Bronchial epithelial cell (primary cell): ENCODE measurements around the gene SCUBE3. TPM values are rescaled to one million over a fixed set of nuclear protein-coding genes. Genes with fewer than 3 reads are reported as not detected.

Source experiments
- DNase-seq: peaks from one replicate; pipeline ENCODE4 v3.0.0-alpha.2; 2010; ENCODE audit warnings: low read depth
- FAIRE-seq: peaks from 2 replicates; lab custom pipeline; 2011; peaks lifted over from hg19 to GRCh38; lab: Jason Lieb, UNC
- H3K27me3 ChIP-seq: 2 replicates; pipeline ENCODE4 v1.5.1; 2011; ENCODE audit warnings: low read length; ENCODE audit not compliant: control insufficient read depth, insufficient read depth
- H3K36me3 ChIP-seq: 2 replicates; pipeline ENCODE4 v1.5.1; 2011; ENCODE audit warnings: low read length; ENCODE audit not compliant: control insufficient read depth, insufficient read depth
- H3K4me3 ChIP-seq: 2 replicates; pipeline ENCODE4 v1.5.1; 2011; ENCODE audit warnings: mild to moderate bottlenecking, low read depth, low read length, control low read depth
- total RNA-seq: library from RNA; depleted of rRNA; stranded (reverse); fragments of >200 nt; gene quantifications from 2 replicates; pipeline ENCODE4 v1.2.1, GENCODE V29; 2014
- TF ChIP-seq, protein P1 (sequence below): IDR thresholded peaks from 2 replicates; pipeline ENCODE4 v1.5.1; 2011; ENCODE audit warnings: mild to moderate bottlenecking, moderate library complexity, low read length, control low read depth, inconsistent platforms; ENCODE audit not compliant: insufficient read depth, severe bottlenecking

The SCUBE3 gene
- total RNA-seq, 1 donor from 2014 or later = not detected

DNA sequence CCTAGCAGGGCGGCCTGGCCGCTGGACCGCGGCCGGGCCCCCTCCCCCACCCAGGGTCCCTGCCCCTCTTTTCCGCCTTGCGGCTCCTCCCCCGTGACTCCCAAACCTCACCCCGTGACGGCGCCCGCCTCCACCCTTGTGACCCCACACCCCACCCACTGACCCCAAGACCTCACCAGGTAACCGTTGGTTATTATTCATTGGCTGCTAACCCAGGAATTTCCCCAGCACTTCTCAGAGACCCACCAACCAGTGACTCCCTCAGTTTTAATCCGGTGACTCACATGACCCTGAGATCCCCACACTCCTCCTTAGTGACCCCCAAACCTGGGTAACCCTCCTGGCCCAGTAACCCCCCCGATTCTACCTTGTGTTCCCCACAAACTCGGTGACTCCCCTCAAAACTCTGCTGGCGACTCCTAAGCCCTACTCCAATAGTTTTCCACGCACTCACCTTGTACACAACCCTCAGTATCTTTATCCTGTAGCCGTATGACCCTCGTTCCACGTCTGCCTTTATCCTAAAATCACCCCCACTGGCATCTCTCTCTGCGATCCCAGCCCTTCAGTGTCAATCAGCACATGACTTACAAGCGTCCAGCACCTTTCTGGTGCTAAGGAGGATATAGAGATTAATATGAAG is 46.3 kb downstream of the SCUBE3 start:
- TF ChIP-seq, protein P1, sequence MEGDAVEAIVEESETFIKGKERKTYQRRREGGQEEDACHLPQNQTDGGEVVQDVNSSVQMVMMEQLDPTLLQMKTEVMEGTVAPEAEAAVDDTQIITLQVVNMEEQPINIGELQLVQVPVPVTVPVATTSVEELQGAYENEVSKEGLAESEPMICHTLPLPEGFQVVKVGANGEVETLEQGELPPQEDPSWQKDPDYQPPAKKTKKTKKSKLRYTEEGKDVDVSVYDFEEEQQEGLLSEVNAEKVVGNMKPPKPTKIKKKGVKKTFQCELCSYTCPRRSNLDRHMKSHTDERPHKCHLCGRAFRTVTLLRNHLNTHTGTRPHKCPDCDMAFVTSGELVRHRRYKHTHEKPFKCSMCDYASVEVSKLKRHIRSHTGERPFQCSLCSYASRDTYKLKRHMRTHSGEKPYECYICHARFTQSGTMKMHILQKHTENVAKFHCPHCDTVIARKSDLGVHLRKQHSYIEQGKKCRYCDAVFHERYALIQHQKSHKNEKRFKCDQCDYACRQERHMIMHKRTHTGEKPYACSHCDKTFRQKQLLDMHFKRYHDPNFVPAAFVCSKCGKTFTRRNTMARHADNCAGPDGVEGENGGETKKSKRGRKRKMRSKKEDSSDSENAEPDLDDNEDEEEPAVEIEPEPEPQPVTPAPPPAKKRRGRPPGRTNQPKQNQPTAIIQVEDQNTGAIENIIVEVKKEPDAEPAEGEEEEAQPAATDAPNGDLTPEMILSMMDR = no peak
- Histone ChIP-seq H3K27me3 (no peaks in the 10 kb centered on the region), H3K4me3 (peak overlapping the region; percentile 88), H3K36me3 (no peaks in the 10 kb centered on the region)
- DNase-seq (peak; percentile 82), FAIRE-seq (no peak)

DNA sequence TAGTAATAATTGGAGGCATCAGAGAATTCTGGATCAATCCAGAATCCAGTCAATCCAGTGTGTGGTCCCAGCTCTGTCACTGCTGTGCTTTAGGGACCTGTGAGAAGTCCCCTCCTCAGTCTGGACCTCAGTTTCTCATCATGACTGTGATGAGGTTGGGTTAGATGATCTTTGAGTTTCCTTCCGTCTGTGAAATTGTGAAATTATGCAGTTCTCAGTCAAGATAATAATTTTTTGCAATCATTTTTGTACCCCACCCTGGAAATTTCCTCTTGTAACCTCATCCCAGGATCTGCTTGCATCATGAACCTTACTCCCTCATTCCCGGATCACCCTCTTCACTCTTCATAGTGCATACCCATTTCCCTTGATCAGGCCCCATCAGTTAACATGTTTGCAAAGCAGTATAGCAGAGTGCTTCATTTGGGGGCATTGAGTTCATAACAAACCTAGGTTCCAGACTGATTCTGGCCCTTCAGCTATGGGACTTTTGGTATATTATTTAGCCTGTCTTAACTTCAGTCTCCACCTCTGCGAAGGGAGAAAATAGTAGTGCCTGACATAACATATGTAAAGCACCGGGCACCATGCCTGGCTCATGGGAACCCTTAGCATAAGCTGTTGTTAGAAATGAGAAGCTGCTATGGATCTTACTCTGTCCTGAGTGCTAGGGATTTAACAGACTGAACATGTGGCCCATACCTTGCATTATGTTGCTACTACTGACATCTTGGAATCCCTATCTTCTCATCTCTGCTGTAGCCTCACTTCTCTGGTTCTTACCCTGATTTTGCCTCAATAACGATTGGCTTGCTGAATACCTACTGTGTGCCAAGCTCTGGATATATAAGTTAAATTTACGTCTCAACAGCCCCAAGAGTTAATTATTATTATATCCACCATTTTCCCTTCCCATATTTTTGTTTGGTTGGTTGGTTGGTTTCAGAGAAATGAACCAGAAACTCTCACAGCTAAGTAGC is 47.1 kb downstream of the SCUBE3 start:
- Histone ChIP-seq H3K4me3 (peak overlapping the region; percentile 88), H3K36me3 (no peaks in the 10 kb centered on the region), H3K27me3 (no peaks in the 10 kb centered on the region)
- DNase-seq = no peak
- no peak for FAIRE-seq
- TF ChIP-seq, protein P1 = no peak

DNA sequence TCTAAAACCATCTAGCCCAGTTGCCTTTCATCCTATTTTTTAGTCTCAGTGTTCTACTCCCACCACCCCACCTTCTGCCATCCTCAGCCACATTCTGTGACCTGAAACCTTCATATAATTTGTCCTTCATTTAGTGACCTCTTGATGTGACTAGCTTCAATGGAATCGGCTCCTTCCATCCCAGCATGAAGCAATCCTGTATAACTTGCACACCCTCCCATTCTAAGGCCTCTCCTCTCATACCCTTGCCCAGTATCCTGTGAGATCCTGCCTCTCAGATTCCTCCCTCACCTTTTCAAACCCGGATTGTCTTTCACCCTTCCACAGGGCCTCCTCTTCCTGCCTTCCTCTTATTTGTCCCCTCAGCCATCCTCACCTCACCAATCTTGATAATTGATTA is 48.8 kb downstream of the SCUBE3 start:
- DNase-seq (no peak), FAIRE-seq (no peak)
- Histone ChIP-seq H3K36me3 (no peaks in the 10 kb centered on the region), H3K4me3 (no peak overlapping the region), H3K27me3 (no peaks in the 10 kb centered on the region)
- TF ChIP-seq, protein P1 = no peak

DNA sequence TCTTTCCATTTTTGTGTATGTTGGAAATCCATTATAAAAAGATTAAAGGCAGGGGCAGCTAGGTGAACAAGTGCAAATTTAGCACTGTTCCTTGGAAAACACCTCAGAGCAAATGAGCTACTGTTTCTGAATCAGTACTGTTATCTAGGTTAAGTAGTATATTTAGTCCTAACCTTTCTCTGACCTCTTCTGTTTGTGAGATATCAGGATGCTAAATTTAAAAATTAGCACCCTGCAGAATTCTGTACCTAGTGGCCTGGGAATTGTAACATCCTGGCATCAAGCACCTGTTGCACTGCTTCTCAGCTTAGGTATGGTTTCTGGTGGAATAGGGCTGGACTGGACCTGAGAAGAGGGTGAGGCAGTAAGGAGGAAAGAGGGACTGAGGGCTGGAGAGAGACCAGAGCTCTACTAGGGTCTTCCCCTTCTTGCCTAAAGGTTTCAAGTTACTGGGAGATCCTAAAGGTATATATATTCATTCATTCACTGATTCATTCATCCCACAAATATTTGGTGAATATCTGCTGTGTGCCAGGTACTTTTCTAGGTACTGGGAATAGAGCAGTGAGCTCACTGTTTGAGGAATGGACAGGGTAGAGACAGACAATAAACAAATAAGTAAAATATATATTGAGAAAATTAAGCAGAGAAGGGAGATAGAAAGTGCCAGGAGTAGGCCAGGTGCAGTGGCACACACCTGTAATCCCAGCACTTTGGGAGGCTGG is 51.0 kb downstream of the SCUBE3 start:
- FAIRE-seq (no peak), DNase-seq (peak; percentile 35)
- H3K4me3 ChIP-seq = no peak overlapping the region
- H3K27me3 ChIP-seq = no peaks in the 10 kb centered on the region
- TF ChIP-seq, protein P1 = no peak
- peaks cover 1% of the 10 kb centered on the region for H3K36me3 ChIP-seq

DNA sequence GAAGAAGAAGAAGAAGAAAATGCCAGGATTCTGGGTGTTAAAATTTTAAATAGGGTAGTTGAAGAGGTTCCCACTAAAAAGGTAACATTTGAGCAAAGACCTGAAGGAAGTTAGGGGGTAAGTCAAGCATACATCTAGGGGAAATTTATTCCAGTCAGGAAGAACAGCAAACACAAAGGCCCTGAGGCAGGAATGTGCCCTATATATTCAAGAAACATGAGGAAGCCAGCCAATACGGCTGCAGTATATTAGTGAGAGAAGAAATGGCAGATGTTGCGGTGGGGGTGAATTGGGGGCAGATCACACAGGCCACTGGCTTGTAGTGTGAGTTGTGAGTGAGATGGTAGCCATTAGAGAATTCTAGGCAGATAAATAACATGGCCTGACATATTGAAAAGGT is 51.8 kb downstream of the SCUBE3 start:
- DNase-seq = no peak
- Histone ChIP-seq H3K4me3 (no peak overlapping the region), H3K27me3 (no peaks in the 10 kb centered on the region), H3K36me3 (peaks cover 1% of the 10 kb centered on the region)
- no peak for FAIRE-seq
- TF ChIP-seq, protein P1 = no peak
